GM10266 (cell line): ENCODE results near the gene AIP.
"Not testable (repeated sequence)": the region's sequence is repeated elsewhere in the genome, so short reads cannot be mapped to it uniquely, and the experiment has no call there.

Experiments used
- DNase-seq: peaks from one replicate; pipeline ENCODE4 v3.0.0; 2012; ENCODE audit errors: extremely low spot score
- TF ChIP-seq, protein P1 (sequence below): IDR thresholded peaks from 2 replicates; pipeline ENCODE4 v1.5.1; 2012; ENCODE audit warnings: mild to moderate bottlenecking, low read depth; ENCODE audit not compliant: control insufficient read depth, insufficient read depth; ENCODE audit errors: missing control alignments

AIP gene

DNA sequence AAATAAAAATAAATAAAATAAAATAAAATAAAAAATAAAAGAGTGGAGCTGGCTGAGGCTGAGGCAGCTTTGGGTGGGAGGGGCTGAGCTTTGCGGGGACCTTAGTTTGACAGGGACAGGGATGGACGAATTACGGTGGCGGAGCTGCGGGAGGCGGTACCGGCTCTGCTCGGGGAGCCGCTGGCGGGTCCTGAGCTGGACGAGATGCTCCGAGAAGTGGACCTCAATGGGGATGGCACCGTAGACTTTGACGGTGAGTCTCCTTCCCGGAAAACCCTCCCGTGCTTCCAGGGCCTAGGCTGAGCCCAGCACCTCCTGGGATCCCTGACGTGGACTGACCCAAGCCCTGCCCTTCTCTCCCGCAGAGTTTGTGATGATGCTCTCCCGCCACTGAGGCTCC is 24.6 kb upstream of the AIP start:
- no peak for DNase-seq
- TF ChIP-seq, protein P1, sequence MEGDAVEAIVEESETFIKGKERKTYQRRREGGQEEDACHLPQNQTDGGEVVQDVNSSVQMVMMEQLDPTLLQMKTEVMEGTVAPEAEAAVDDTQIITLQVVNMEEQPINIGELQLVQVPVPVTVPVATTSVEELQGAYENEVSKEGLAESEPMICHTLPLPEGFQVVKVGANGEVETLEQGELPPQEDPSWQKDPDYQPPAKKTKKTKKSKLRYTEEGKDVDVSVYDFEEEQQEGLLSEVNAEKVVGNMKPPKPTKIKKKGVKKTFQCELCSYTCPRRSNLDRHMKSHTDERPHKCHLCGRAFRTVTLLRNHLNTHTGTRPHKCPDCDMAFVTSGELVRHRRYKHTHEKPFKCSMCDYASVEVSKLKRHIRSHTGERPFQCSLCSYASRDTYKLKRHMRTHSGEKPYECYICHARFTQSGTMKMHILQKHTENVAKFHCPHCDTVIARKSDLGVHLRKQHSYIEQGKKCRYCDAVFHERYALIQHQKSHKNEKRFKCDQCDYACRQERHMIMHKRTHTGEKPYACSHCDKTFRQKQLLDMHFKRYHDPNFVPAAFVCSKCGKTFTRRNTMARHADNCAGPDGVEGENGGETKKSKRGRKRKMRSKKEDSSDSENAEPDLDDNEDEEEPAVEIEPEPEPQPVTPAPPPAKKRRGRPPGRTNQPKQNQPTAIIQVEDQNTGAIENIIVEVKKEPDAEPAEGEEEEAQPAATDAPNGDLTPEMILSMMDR: no peak

DNA sequence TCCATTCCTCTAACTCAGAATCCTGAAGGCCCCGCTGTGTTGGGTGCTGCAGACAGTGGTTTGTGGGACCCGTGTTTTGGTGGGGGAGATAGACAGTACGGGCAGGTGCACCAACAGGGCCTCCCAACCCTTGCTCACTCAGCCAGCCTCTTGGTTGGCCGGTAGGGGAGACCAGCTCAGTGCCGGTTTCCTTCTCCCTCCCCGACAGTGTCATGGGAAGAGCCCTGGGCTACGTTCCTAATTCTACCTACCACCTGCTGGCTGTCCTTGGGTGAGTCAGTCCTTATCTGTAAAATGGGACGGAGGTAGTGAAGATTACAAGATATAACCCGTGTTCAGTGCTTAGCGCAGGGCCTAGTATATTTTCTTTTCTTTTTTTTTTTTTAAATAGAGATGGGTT is 19.6 kb upstream of the AIP start:
- TF ChIP-seq, protein P1: no peak
- DNase-seq: no peak

DNA sequence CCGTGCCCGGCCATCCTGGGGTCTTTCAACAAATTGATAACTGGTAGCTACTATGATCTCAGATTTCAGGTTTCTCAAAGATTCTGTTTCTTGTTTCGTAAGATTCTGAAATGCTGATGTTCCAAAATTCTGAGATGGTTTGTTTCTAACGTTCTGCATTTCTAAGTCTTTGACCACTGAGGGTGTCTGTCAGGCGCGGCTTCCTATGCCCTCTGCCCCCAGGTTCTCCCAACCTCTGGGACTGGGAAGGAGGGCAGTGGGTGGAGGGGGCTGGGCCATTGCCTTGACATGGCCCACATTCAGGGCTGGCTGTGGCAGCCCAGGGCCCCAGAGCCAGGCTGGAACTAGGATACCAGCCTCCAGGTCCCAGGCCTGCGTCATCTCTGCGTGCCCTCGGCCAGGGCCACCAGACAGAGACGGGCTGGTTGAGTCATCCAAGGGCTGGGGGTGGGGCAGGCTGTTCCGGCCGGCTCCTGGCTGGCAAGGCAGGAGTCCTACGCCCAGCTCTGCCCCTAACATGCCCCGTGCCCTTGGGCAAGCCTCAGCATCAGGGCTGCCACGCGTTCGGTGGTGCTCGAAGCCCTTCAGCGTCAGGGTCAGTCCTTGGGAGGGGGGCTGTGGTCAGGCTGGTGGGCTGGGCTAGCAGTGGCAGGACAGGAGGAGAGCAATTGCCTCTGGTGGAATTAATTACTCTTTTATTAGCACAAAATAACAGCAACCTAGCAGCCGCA is 19.0 kb upstream of the AIP start:
- TF ChIP-seq, protein P1: no peak
- no peak for DNase-seq

DNA sequence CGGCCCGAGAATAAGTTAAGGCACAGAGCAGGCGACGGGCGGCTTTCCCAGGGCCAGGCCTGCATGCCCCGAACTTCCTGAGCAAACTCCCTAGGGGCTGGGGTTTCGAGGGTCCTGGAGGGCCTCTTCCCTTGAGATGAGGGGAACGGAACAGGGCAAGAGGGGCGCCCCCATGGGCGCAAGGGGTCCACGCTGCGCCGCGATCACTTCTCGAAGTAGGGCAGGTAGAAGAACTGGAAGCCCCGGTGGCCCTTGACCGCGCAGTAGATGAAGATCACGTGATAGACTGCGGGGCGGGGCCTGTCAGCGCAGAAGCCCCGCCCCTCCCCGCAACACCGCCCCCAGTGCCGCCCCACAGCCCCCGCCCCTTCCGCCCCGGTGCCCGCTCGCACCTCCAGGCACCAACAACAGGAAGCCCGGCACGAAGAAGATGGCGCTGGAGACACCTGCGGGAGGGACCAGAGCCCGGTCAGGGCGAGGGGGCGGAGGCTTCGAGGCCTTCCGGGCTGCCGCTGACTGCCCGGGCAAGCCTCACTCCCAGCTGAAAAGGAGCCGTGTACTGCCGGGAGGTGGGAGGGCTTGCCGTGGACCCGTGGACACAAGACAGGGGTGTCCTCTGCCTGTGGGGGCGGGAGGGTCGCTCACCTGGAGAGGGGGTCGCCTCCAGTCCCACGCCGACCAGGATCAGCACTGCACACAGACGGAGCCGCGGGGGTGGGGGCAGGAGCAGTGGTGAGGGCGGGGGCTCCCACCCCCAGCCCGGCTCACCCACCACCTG is 18.2 kb upstream of the AIP start:
- peak; percentile 96 for DNase-seq
- TF ChIP-seq, protein P1: no peak

DNA sequence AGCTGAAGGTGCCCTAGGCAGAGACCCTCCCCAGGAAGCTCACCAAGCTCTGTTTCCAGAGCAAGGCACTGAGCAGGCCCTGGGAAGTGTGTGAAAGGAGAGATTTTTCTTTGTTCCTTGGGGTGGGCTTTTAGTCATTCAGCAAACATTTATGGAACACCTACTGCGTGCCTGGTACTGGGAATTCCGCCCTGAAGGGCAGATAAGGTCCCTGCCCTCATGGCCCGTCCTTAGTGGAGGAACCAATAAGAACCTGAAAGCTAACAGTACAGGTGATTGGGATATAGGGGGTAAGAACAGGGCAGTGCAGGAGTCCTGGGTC is 17.7 kb upstream of the AIP start:
- TF ChIP-seq, protein P1: no peak
- DNase-seq: no peak

DNA sequence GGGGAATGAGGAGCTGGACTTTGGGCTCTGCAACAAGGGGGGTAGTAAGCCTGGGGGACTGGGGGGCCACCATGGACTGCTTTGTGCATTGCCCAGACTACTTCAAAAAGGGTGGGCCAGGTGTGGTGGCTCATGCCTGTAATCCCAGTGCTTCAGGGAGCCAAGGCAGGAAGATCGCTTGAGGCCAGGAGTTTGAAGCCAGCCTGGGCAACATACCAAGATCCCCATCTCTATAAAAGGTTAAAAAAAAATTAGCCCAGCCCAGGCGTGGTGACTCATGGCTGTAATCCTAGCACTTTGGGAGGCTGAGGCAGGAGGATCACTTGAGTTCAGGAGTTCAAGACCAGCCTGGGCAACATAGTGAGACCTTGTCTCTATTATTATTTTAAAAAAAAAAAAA is 17.3 kb upstream of the AIP start:
- not testable (repeated sequence) for DNase-seq

DNA sequence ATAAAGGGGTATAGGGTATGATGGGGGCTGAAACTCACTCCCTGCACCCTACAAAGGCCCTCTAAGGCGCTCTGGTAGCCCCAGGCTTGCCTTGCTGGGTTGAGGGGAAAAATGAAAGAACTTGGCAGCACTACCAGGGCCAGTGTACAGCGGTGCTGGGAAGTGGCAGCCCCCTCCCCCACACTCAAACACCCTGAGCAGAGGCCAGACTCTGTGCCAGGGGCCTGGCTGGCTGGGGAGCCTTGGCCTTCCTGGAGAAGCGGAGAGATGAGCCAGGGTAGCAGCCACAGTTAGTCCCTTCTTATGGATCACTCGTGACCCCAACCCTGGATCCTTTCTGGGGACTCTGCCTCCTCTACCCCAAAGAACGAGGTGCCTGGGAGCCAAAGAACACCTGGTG is 16.5 kb upstream of the AIP start:
- TF ChIP-seq, protein P1: no peak
- DNase-seq: no peak
